ENCODE results near the gene FCHSD2.

- TF ChIP-seq CTCF (IDR thresholded peaks at IDR 0.05) (no peak), EZH2 (IDR thresholded peaks at IDR 0.05; ENCODE audit: borderline replicate concordance, insufficient read depth, low read depth, low read length, poor library complexity, severe bottlenecking) (no peak)
These were observed 325.6 kb downstream of the FCHSD2 start for GRCh38 chr11:72816404-72816990.

Data from B cell (primary cell).